GM12878 (cell line): ENCODE measurements around the gene MALT1. TPM values are rescaled to one million over a fixed set of nuclear protein-coding genes. Genes with fewer than 3 reads are reported as not detected.

ENCODE experiments used
- ATF2 ChIP-seq: IDR thresholded peaks from 2 replicates; pipeline ENCODE4 v1.6.1; 2012; ENCODE audit warnings: low read length, inconsistent platforms
- CBFB ChIP-seq: IDR thresholded peaks from 2 replicates; pipeline ENCODE4 v1.6.1; 2016; ENCODE audit warnings: antibody characterized with exemption, low read depth
- CREM ChIP-seq: IDR thresholded peaks from 2 replicates; pipeline ENCODE4 v1.6.1; 2014; ENCODE audit warnings: antibody characterized with exemption, low read depth
- DPF2 ChIP-seq: fragments of 450-650 bp; IDR thresholded peaks from 2 replicates; pipeline ENCODE4 v1.6.1; 2017; ENCODE audit warnings: mild to moderate bottlenecking
- E2F8 ChIP-seq: fragments of 450-650 bp; IDR thresholded peaks from 2 replicates; pipeline ENCODE4 v1.6.1; 2018; ENCODE audit warnings: mild to moderate bottlenecking, low read depth, moderate library complexity; ENCODE audit not compliant: partially characterized antibody
- ETV6 ChIP-seq, 2 experiments: fragments of 450-650 bp in 1 of 2; IDR thresholded peaks in 1 of 2; conservative IDR thresholded peaks in 1 of 2; 2 replicates each; pipeline ENCODE4 v1.6.1; 2014; ENCODE audit warnings: antibody characterized with exemption in 1 of 2, borderline replicate concordance in 1 of 2, low read depth in 1 of 2, mild to moderate bottlenecking in 1 of 2, moderate library complexity in 1 of 2
- IRF4 ChIP-seq: IDR thresholded peaks from 2 replicates; pipeline ENCODE4 v1.6.1; 2011; ENCODE audit warnings: low read depth, low read length
- IRF5 ChIP-seq: fragments of 450-650 bp; IDR thresholded peaks from 2 replicates; pipeline ENCODE4 v1.6.1; 2017; ENCODE audit warnings: borderline replicate concordance
- KLF5 ChIP-seq: fragments of 450-650 bp; IDR thresholded peaks from 2 replicates; pipeline ENCODE4 v1.6.1; 2014; ENCODE audit warnings: mild to moderate bottlenecking; ENCODE audit not compliant: partially characterized antibody
- MTA2 ChIP-seq: fragments of 450-650 bp; IDR thresholded peaks from 2 replicates; pipeline ENCODE4 v1.6.1; 2016; ENCODE audit warnings: low read depth, mild to moderate bottlenecking, moderate library complexity
- RELB ChIP-seq: fragments of 450-650 bp; IDR thresholded peaks from 2 replicates; pipeline ENCODE4 v1.6.1; 2017; ENCODE audit warnings: low read depth, mild to moderate bottlenecking, moderate library complexity
- SMAD1 ChIP-seq: fragments of 450-650 bp; IDR thresholded peaks from 2 replicates; pipeline ENCODE4 v1.6.1; 2018; ENCODE audit warnings: mild to moderate bottlenecking, low read depth; ENCODE audit not compliant: partially characterized antibody
- SUPT20H ChIP-seq: IDR thresholded peaks from 2 replicates; pipeline ENCODE4 v1.6.1; 2011; ENCODE audit warnings: low read depth, mild to moderate bottlenecking, low read length, moderate library complexity, borderline replicate concordance; ENCODE audit not compliant: control insufficient read depth
- SUZ12 ChIP-seq: fragments of 200-600 bp; sonication (generic); IDR thresholded peaks from one replicate; pipeline ENCODE4 v1.6.1; 2018; ENCODE audit warnings: antibody characterized with exemption, mild to moderate bottlenecking; ENCODE audit not compliant: unreplicated experiment
- TCF7 ChIP-seq: IDR thresholded peaks from 2 replicates; pipeline ENCODE4 v1.6.1; 2014; ENCODE audit warnings: antibody characterized with exemption, borderline replicate concordance
- USF1 ChIP-seq: IDR thresholded peaks from 2 replicates; pipeline ENCODE4 v1.6.1; 2011; ENCODE audit warnings: borderline replicate concordance, low read depth, mild to moderate bottlenecking, moderate library complexity, mixed read lengths, low read length; ENCODE audit not compliant: insufficient read depth; ENCODE audit errors: extremely low read length
- ZBTB4 ChIP-seq: fragments of 450-650 bp; formaldehyde crosslinking; IDR thresholded peaks from 2 replicates; pipeline ENCODE4 v1.4.0; 2022; ENCODE audit warnings: mild to moderate bottlenecking, moderate library complexity
- polyA plus RNA-seq, 11 experiments: library from polyadenylated mRNA; depleted of rRNA in 4 of 11; unstranded in 6 of 11; stranded (reverse) in 5 of 11; fragments of >200 nt; fragmentation: Nextera tagmentation in 4 of 11; fragmentation: Illumina TruSeq in 1 of 11; extraction: Ambion mirVana in 4 of 11; extraction: Trizol in 1 of 11; gene quantifications; 1 replicate in 1 of 11; 2 replicates in 10 of 11; pipeline versions ENCODE4 v1.2.1 to v1.2.3, GENCODE V29; 2011 to 2016; ENCODE audit warnings: inconsistent platforms in 2 of 11, missing spikeins in 2 of 11, low read depth in 1 of 11
- total RNA-seq, 4 experiments: library from RNA; depleted of rRNA in 3 of 4; stranded (reverse); fragments of >200 nt in 3 of 4; fragmentation: Illumina TruSeq in 1 of 4; extraction: Trizol in 1 of 4; gene quantifications; 2 replicates each; pipeline versions ENCODE4 v1.2.1 to v1.2.3, GENCODE V29; 2013 to 2021

Gene MALT1
- total and polyA plus RNA-seq, 10 of the 15 experiments (the other 5 are each of a cell fraction or from before 2014, with no cell fraction given), result 17.6 to 126 (median 45.4) TPM

GRCh38 chr18:58754544-58755068, 83.3 kb downstream of the MALT1 start (continued):
- TF ChIP-seq USF1 (no peak), ETV6 (conservative IDR thresholded peaks at IDR 0.05 in 1 of 2, IDR thresholded peaks at IDR 0.05 in 1 of 2; ENCODE audit: borderline replicate concordance in 1 of 2, low read depth in 1 of 2) (no peak), IRF5 (no peak), KLF5 (no peak), ZBTB4 (no peak), SUPT20H (no peak), IRF4 (no peak), TCF7 (no peak), SUZ12 (no peak), SMAD1 (no peak), MTA2 (no peak), E2F8 (no peak), RELB (no peak), ATF2 (no peak), CBFB (0 out of 2 replicates have a peak, but pooled peaks have one; percentile 36), CREM (no peak), DPF2 (no peak)
